GM21825 (cell line): ENCODE results near the gene PRKN.

Experiments used
- ATAC-seq: cut with Tn5 transposase; IDR thresholded peaks from one replicate; pipeline ENCODE4 v1.9.1; 2021; ENCODE audit warnings: mild to moderate bottlenecking, moderate library complexity; ENCODE audit not compliant: unreplicated experiment

PRKN gene

GRCh38 chr6:162711376-162711775 is 16.2 kb downstream of the PRKN start:
- no peak for ATAC-seq

GRCh38 chr6:162710936-162711335 is 16.6 kb downstream of the PRKN start:
- ATAC-seq, result no peak

- ATAC-seq, result no peak
Measured at GRCh38 chr6:162710419-162710818, 17.1 kb downstream of the PRKN start.

GRCh38 chr6:162709431-162709830 is 18.1 kb downstream of the PRKN start:
- ATAC-seq, result no peak

- no peak for ATAC-seq
Measured at GRCh38 chr6:162708971-162709370, 18.6 kb downstream of the PRKN start.

GRCh38 chr6:162706232-162706631 is 21.3 kb downstream of the PRKN start:
- ATAC-seq, result no peak

GRCh38 chr6:162705736-162706135 is 21.8 kb downstream of the PRKN start:
- ATAC-seq, result no peak

GRCh38 chr6:162704001-162704400 is 23.6 kb downstream of the PRKN start:
- ATAC-seq, result no peak

- ATAC-seq, result no peak
Measured at GRCh38 chr6:162702446-162702845, 25.1 kb downstream of the PRKN start.

- ATAC-seq, result no peak
Measured at GRCh38 chr6:162701551-162701950, 26.0 kb downstream of the PRKN start.

- no peak for ATAC-seq
Measured at GRCh38 chr6:162700966-162701365, 26.6 kb downstream of the PRKN start.

- no peak for ATAC-seq
Measured at GRCh38 chr6:162699961-162700360, 27.6 kb downstream of the PRKN start.

- ATAC-seq, result no peak
Measured at GRCh38 chr6:162698440-162698839, 29.1 kb downstream of the PRKN start.

- ATAC-seq, result no peak
Measured at GRCh38 chr6:162697872-162698403, 29.6 kb downstream of the PRKN start.

GRCh38 chr6:162690158-162690557 is 37.4 kb downstream of the PRKN start:
- ATAC-seq, result no peak

- no peak for ATAC-seq
Measured at GRCh38 chr6:162688751-162689345, 38.7 kb downstream of the PRKN start.

GRCh38 chr6:162685586-162685985 is 42.0 kb downstream of the PRKN start:
- no peak for ATAC-seq

GRCh38 chr6:162684961-162685360 is 42.6 kb downstream of the PRKN start:
- no peak for ATAC-seq

GRCh38 chr6:162684052-162684451 is 43.5 kb downstream of the PRKN start:
- ATAC-seq, result no peak

- no peak for ATAC-seq
Measured at GRCh38 chr6:162683135-162683534, 44.4 kb downstream of the PRKN start.

GRCh38 chr6:162681447-162681846 is 46.1 kb downstream of the PRKN start:
- no peak for ATAC-seq

- ATAC-seq, result no peak
Measured at GRCh38 chr6:162680871-162681270, 46.7 kb downstream of the PRKN start.

- ATAC-seq, result no peak
Measured at GRCh38 chr6:162680367-162680766, 47.2 kb downstream of the PRKN start.
